ENCODE measurements around the gene PRR35.

The PRR35 gene

DNA sequence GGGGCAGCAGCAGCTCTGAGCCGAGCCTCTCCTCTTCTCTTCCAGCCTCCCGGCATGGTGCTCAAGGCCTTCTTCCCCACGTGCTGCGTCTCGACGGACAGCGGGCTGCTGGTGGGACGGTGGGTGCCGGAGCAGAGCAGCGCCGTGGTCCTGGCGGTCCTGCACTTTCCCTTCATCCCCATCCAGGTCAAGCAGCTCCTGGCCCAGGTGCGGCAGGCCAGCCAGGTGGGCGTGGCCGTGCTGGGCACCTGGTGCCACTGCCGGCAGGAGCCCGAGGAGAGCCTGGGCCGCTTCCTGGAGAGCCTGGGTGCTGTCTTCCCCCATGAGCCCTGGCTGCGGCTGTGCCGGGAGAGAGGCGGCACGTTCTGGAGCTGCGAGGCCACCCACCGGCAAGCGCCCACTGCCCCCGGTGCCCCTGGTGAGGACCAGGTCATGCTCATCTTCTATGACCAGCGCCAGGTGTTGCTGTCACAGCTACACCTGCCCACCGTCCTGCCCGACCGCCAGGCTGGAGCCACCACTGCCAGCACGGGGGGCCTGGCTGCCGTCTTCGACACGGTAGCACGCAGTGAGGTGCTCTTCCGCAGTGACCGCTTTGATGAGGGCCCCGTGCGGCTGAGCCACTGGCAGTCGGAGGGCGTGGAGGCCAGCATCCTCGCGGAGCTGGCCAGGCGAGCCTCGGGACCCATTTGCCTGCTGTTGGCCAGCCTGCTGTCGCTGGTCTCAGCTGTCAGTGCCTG is 14.0 kb downstream of the PRR35 start:
- no peak for TF ChIP-seq CTCF (conservative IDR thresholded peaks at IDR 0.05; ENCODE audit: low read depth, low read length)
- H3K27me3 ChIP-seq (ENCODE audit: insufficient read depth, low read depth) = no peaks in the 10 kb centered on the region
- no peaks in the 10 kb centered on the region for H4K20me1 ChIP-seq (ENCODE audit: insufficient read depth)
- peaks cover 9% of the 10 kb centered on the region; the same call in 1 of the 2 replicates for H3K79me2 ChIP-seq (ENCODE audit: insufficient read depth, low read depth)
- H3K27ac ChIP-seq = no peak overlapping the region
- no peak overlapping the region for H2AFZ ChIP-seq (ENCODE audit: low read depth)
- no peaks in the 10 kb centered on the region for H3K36me3 ChIP-seq (ENCODE audit: insufficient read depth)
- no peak overlapping the region for H3K4me2 ChIP-seq
- no peak overlapping the region for H3K9ac ChIP-seq
- no peak overlapping the region for H3K4me3 ChIP-seq (IDR thresholded peaks at IDR 0.05; ENCODE audit: insufficient read depth, low read depth, low read length)
- peaks cover 7% of the 10 kb centered on the region for H3K4me1 ChIP-seq (ENCODE audit: low read depth, poor library complexity, severe bottlenecking)

GRCh38 chr16:575354-576196 is 15.4 kb downstream of the PRR35 start:
- no peak overlapping the region for H3K4me2 ChIP-seq
- TF ChIP-seq CTCF (conservative IDR thresholded peaks at IDR 0.05; ENCODE audit: low read depth, low read length) = no peak
- H3K9ac ChIP-seq = no peak overlapping the region
- no peaks in the 10 kb centered on the region for H4K20me1 ChIP-seq (ENCODE audit: insufficient read depth)
- peaks cover 3% of the 10 kb centered on the region; the same call in 1 of the 2 replicates for H3K79me2 ChIP-seq (ENCODE audit: insufficient read depth, low read depth)
- H3K27me3 ChIP-seq (ENCODE audit: insufficient read depth, low read depth) = no peaks in the 10 kb centered on the region
- no peak overlapping the region for H3K4me3 ChIP-seq (IDR thresholded peaks at IDR 0.05; ENCODE audit: insufficient read depth, low read depth, low read length)
- H3K4me1 ChIP-seq (ENCODE audit: low read depth, poor library complexity, severe bottlenecking) = peaks cover 6% of the 10 kb centered on the region
- no peaks in the 10 kb centered on the region for H3K36me3 ChIP-seq (ENCODE audit: insufficient read depth)
- H3K27ac ChIP-seq = no peak overlapping the region
- no peak overlapping the region for H2AFZ ChIP-seq (ENCODE audit: low read depth)

DNA sequence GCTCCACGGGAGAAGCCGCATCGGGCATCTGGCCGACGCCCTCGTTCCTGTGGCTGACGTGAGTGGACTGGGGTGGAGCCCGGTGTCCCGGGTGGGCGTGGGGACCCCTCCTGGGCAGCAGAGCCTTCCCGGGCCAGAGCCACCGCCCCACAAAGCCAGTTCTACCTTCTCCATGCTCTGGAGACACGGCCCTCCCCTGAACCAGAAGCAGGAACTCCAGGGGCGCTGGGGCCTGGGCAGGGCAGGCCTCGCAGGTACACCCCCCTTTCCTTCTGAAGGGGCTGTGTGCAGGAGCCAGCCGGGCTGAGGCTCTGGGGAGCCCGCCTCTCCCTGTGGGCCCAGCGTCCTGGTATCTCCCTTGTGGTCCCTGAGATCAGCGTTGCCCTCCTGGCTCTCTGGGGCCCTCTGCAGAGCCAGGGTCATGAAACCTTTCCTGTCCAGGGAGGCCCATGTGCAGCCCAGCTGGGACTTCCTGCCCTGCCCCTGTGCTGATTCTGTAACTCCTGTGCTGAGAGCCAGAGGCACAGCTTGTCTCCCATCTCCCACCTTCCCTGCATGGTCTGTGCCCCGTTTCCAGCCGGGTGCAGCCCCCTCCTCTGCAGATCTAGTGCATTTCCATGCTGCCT is 16.1 kb downstream of the PRR35 start:
- TF ChIP-seq CTCF (conservative IDR thresholded peaks at IDR 0.05; ENCODE audit: low read depth, low read length) = no peak
- Histone ChIP-seq H3K27me3 (ENCODE audit: insufficient read depth, low read depth) (no peaks in the 10 kb centered on the region), H3K36me3 (ENCODE audit: insufficient read depth) (no peaks in the 10 kb centered on the region), H3K4me2 (no peak overlapping the region), H3K79me2 (ENCODE audit: insufficient read depth, low read depth) (no peaks in the 10 kb centered on the region), H3K4me3 (IDR thresholded peaks at IDR 0.05; ENCODE audit: insufficient read depth, low read depth, low read length) (no peak overlapping the region), H3K9ac (no peak overlapping the region), H2AFZ (ENCODE audit: low read depth) (no peak overlapping the region), H3K4me1 (ENCODE audit: low read depth, poor library complexity, severe bottlenecking) (peaks cover 6% of the 10 kb centered on the region), H4K20me1 (ENCODE audit: insufficient read depth) (no peaks in the 10 kb centered on the region), H3K27ac (no peak overlapping the region)

DNA sequence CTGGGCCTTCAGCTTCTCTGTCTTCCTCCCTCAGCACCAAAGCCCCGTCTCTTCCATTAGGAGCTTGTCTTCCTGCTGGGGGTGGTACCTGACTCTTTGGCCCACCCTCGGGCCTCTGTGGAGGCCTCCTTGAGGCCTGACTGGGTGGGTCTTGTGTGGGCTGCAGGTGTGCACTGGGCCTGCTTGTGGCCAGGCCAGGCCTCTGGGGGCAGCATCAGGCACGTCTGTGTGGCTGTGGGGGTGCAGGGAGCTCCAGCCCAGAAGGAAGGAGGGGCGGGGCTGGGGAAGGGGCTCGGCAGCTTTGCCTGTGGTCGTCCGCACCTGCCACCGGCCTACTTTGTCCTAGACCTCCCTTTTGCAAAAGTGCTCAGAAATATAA is 16.6 kb downstream of the PRR35 start:
- no peak overlapping the region for H3K9ac ChIP-seq
- no peaks in the 10 kb centered on the region for H3K36me3 ChIP-seq (ENCODE audit: insufficient read depth)
- H4K20me1 ChIP-seq (ENCODE audit: insufficient read depth) = no peaks in the 10 kb centered on the region
- H3K4me2 ChIP-seq = no peak overlapping the region
- no peaks in the 10 kb centered on the region for H3K27me3 ChIP-seq (ENCODE audit: insufficient read depth, low read depth)
- no peak overlapping the region for H2AFZ ChIP-seq (ENCODE audit: low read depth)
- H3K4me1 ChIP-seq (ENCODE audit: low read depth, poor library complexity, severe bottlenecking) = peaks cover 6% of the 10 kb centered on the region
- H3K27ac ChIP-seq = no peak overlapping the region
- no peak overlapping the region for H3K4me3 ChIP-seq (IDR thresholded peaks at IDR 0.05; ENCODE audit: insufficient read depth, low read depth, low read length)
- H3K79me2 ChIP-seq (ENCODE audit: insufficient read depth, low read depth) = no peaks in the 10 kb centered on the region
- TF ChIP-seq CTCF (conservative IDR thresholded peaks at IDR 0.05; ENCODE audit: low read depth, low read length) = no peak
